Nasal cavity respiratory epithelium epithelial cell of viscerocranial mucosa (primary cell): ENCODE results near the gene RPS23. TPM values are rescaled to one million over a fixed set of nuclear protein-coding genes. Genes with fewer than 3 reads are reported as not detected.

Experiments used
- total RNA-seq: library from RNA; depleted of rRNA; stranded (reverse); fragments of >200 nt; gene quantifications from 2 replicates; pipeline ENCODE4 v1.2.3, GENCODE V29; 2014

RPS23 gene
- total RNA-seq = 4,332 and 5,861 TPM in 2 replicates

DNA sequence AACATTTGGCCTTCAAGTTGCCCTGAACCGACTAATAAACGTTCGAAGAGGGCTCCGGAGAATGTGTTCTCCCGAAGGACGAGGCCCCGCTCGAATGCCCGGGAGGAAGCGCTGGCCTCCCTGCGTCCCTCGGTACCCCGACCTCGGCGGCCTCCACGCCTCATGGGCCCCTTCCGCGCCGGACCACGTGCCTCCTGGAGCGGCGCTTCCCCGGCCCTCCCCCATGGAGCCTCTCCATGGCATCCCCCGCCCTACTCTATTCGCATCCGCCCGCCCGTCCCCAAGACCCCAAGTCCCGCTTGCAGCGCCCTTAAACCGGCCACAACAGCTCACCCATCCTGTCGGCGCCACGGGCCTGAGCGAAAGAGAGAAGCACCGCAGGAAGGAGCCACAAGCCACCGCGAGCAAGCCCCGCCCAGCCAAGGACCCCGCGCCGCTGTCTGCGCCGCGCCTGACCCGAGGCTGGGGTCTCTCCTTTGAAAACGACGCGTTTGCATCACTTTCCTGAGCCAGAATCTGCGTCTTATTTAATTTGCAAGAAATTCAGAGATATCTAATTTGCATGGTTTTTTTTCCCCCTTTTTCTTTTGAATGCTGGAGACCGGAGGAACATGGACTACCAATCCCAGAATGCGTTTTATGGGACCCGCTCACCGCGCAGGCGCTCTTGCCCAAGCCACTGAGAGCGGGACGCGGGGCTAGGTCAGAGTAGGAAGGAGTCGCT is at the start of gene RPS23:
Gene RPS23, minus strand, starts transcription at position 368 of the 724 bp plus-strand sequence. Its CDS starts 31 bp downstream, at position 337.

